Neural cell (in vitro differentiated cells): Measurements from ENCODE around the gene BFSP1. TPM values are rescaled to one million over a fixed set of nuclear protein-coding genes. Genes with fewer than 3 reads are reported as not detected.

Experiments
- H2AFZ ChIP-seq: fragments of 200-600, 300-800 bp; sonication (generic), shearing (Covaris generic); 2 replicates; pipeline ENCODE4 v1.6.0; 2014; ENCODE audit warnings: low read depth, mild to moderate bottlenecking, antibody characterized with exemption, low read length, moderate library complexity
- H3F3A ChIP-seq: fragments of 200-600 bp; shearing (Covaris generic); 2 replicates; pipeline ENCODE4 v1.6.1; 2016; ENCODE audit warnings: mild to moderate bottlenecking, moderate library complexity, mixed read lengths, antibody characterized with exemption, low read length; ENCODE audit not compliant: insufficient read depth, poor library complexity, severe bottlenecking
- H3K27ac ChIP-seq: fragments of 200-600, 300-800 bp; sonication (generic), shearing (Covaris generic); 2 replicates; pipeline ENCODE4 v1.5.1; 2014; ENCODE audit warnings: mild to moderate bottlenecking, low read length, moderate library complexity
- H3K27me3 ChIP-seq: fragments of 300-800, 200-600 bp; sonication (generic), shearing (Covaris generic); 2 replicates; pipeline ENCODE4 v1.6.0; 2014; ENCODE audit warnings: mild to moderate bottlenecking, low read depth, low read length, moderate library complexity; ENCODE audit not compliant: insufficient read depth
- H3K36me3 ChIP-seq: fragments of 300-800, 200-600 bp; sonication (generic), shearing (Covaris generic); 2 replicates; pipeline ENCODE4 v1.5.1; 2014; ENCODE audit warnings: mild to moderate bottlenecking, antibody characterized with exemption, low read length, moderate library complexity; ENCODE audit not compliant: insufficient read depth
- H3K4me2 ChIP-seq: fragments of 300-800, 200-600 bp; sonication (generic), shearing (Covaris generic); 2 replicates; pipeline ENCODE4 v1.6.0; 2014; ENCODE audit warnings: mild to moderate bottlenecking, low read length
- H3K4me3 ChIP-seq: fragments of 300-800, 200-600 bp; sonication (generic), shearing (Covaris generic); 2 replicates; pipeline ENCODE4 v1.5.1; 2014; ENCODE audit warnings: mild to moderate bottlenecking, low read length, moderate library complexity
- H3K79me2 ChIP-seq: fragments of 200-600 bp; shearing (Covaris generic); replicated peaks from 2 replicates; pipeline ENCODE4 v1.6.0; 2014; ENCODE audit warnings: mild to moderate bottlenecking, low read length, moderate library complexity; ENCODE audit not compliant: insufficient read depth
- H3K9ac ChIP-seq: fragments of 300-800, 200-600 bp; sonication (generic), shearing (Covaris generic); 2 replicates; pipeline ENCODE4 v1.6.1; 2016; ENCODE audit warnings: mild to moderate bottlenecking, low read length, mixed read lengths
- H3K9me2 ChIP-seq: fragments of 200-600 bp; shearing (Covaris generic); 2 replicates; pipeline ENCODE4 v1.6.1; 2016; ENCODE audit warnings: mild to moderate bottlenecking, low read length, mixed read lengths; ENCODE audit not compliant: insufficient read depth
- H3K9me3 ChIP-seq: fragments of 200-600, 300-800 bp; sonication (generic), shearing (Covaris generic); 2 replicates; pipeline ENCODE4 v1.6.1; 2016; ENCODE audit warnings: mild to moderate bottlenecking, mixed run types, low read length, moderate library complexity, mixed read lengths
- H4K20me1 ChIP-seq: fragments of 200-600 bp; shearing (Covaris generic); 2 replicates; pipeline ENCODE4 v1.6.1; 2016; ENCODE audit warnings: mild to moderate bottlenecking, mixed run types; ENCODE audit not compliant: insufficient read depth
- EP300 ChIP-seq: fragments of 450-650 bp; conservative IDR thresholded peaks from 2 replicates; pipeline ENCODE4 v1.6.1; 2014; ENCODE audit warnings: antibody characterized with exemption, mild to moderate bottlenecking, moderate library complexity; ENCODE audit not compliant: poor library complexity, severe bottlenecking
- EZH2 ChIP-seq: fragments of 200-600, 300-800 bp; shearing (Covaris generic), sonication (generic); IDR thresholded peaks from 2 replicates; pipeline ENCODE4 v1.6.1; 2014; ENCODE audit warnings: antibody characterized with exemption, low read length, borderline replicate concordance, mild to moderate bottlenecking; ENCODE audit not compliant: insufficient read depth, poor library complexity, severe bottlenecking
- MXI1 ChIP-seq: fragments of 450-650 bp; conservative IDR thresholded peaks from 2 replicates; pipeline ENCODE4 v1.6.1; 2014; ENCODE audit warnings: antibody characterized with exemption, mild to moderate bottlenecking; ENCODE audit not compliant: poor library complexity, severe bottlenecking
- POLR2AphosphoS5 ChIP-seq: IDR thresholded peaks from 2 replicates; pipeline ENCODE4 v1.6.1; 2012
- RAD21 ChIP-seq: fragments of 450-650 bp; conservative IDR thresholded peaks from 2 replicates; pipeline ENCODE4 v1.6.1; 2014; ENCODE audit warnings: antibody characterized with exemption, mild to moderate bottlenecking, moderate library complexity
- SMC3 ChIP-seq: fragments of 450-650 bp; conservative IDR thresholded peaks from 2 replicates; pipeline ENCODE4 v1.6.1; 2014; ENCODE audit warnings: antibody characterized with exemption, mild to moderate bottlenecking, moderate library complexity; ENCODE audit not compliant: poor library complexity
- TAF1 ChIP-seq: IDR thresholded peaks from 2 replicates; pipeline ENCODE4 v1.6.1; 2012; ENCODE audit warnings: low read depth
- polyA plus RNA-seq: library from polyadenylated mRNA; depleted of rRNA; stranded (reverse); fragments of >200 nt; gene quantifications from 2 replicates; pipeline ENCODE4 v1.2.3, GENCODE V29; 2014
- TF ChIP-seq, protein P1 (sequence below): fragments of 450-650 bp; IDR thresholded peaks from 2 replicates; pipeline ENCODE4 v1.5.1; 2014; ENCODE audit warnings: antibody characterized with exemption, mild to moderate bottlenecking, moderate library complexity; ENCODE audit not compliant: poor library complexity, severe bottlenecking
- TF ChIP-seq, protein P2 (sequence below): IDR thresholded peaks from 2 replicates; pipeline ENCODE4 v1.6.1; 2012; ENCODE audit warnings: borderline replicate concordance

The BFSP1 gene
- polyA plus RNA-seq, 1 donor from 2014 or later: 1.3 TPM

DNA sequence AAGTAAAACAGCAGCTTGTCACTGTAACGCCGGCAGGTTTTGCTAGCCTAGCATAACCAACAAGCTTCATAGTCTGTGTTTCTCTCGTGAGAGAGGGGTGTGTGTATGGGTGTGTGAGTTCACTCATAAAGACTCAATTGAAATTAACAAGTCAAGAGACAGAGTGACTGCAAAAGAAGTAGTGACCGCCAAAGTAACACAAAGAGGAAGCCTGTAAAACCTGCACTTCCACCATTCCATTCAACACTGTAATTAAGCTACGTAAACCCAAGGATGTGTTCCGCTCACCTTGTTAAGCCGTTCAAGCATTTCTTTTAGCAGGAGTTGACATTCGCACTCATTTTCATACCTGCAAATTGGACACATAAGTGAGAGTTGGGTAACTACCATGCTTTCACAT is 6.6 kb downstream of the BFSP1 start:
- no peak overlapping the region for H2AFZ ChIP-seq
- H3F3A ChIP-seq: no peaks in the 10 kb centered on the region
- H3K27me3 ChIP-seq: peaks cover 7% of the 10 kb centered on the region
- no peaks in the 10 kb centered on the region for H3K36me3 ChIP-seq
- no peaks in the 10 kb centered on the region for H4K20me1 ChIP-seq
- no peak overlapping the region for H3K9ac ChIP-seq
- no peaks in the 10 kb centered on the region for H3K9me2 ChIP-seq
- no peak overlapping the region for H3K27ac ChIP-seq
- no peak for TF ChIP-seq TAF1
- TF ChIP-seq, protein P1, sequence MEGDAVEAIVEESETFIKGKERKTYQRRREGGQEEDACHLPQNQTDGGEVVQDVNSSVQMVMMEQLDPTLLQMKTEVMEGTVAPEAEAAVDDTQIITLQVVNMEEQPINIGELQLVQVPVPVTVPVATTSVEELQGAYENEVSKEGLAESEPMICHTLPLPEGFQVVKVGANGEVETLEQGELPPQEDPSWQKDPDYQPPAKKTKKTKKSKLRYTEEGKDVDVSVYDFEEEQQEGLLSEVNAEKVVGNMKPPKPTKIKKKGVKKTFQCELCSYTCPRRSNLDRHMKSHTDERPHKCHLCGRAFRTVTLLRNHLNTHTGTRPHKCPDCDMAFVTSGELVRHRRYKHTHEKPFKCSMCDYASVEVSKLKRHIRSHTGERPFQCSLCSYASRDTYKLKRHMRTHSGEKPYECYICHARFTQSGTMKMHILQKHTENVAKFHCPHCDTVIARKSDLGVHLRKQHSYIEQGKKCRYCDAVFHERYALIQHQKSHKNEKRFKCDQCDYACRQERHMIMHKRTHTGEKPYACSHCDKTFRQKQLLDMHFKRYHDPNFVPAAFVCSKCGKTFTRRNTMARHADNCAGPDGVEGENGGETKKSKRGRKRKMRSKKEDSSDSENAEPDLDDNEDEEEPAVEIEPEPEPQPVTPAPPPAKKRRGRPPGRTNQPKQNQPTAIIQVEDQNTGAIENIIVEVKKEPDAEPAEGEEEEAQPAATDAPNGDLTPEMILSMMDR: no peak
- TF ChIP-seq MXI1: no peak
- TF ChIP-seq, protein P2, sequence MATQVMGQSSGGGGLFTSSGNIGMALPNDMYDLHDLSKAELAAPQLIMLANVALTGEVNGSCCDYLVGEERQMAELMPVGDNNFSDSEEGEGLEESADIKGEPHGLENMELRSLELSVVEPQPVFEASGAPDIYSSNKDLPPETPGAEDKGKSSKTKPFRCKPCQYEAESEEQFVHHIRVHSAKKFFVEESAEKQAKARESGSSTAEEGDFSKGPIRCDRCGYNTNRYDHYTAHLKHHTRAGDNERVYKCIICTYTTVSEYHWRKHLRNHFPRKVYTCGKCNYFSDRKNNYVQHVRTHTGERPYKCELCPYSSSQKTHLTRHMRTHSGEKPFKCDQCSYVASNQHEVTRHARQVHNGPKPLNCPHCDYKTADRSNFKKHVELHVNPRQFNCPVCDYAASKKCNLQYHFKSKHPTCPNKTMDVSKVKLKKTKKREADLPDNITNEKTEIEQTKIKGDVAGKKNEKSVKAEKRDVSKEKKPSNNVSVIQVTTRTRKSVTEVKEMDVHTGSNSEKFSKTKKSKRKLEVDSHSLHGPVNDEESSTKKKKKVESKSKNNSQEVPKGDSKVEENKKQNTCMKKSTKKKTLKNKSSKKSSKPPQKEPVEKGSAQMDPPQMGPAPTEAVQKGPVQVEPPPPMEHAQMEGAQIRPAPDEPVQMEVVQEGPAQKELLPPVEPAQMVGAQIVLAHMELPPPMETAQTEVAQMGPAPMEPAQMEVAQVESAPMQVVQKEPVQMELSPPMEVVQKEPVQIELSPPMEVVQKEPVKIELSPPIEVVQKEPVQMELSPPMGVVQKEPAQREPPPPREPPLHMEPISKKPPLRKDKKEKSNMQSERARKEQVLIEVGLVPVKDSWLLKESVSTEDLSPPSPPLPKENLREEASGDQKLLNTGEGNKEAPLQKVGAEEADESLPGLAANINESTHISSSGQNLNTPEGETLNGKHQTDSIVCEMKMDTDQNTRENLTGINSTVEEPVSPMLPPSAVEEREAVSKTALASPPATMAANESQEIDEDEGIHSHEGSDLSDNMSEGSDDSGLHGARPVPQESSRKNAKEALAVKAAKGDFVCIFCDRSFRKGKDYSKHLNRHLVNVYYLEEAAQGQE: no peak
- TF ChIP-seq SMC3: no peak
- no peak for TF ChIP-seq EZH2
- TF ChIP-seq POLR2AphosphoS5: no peak
- TF ChIP-seq RAD21: no peak
- TF ChIP-seq EP300: no peak
- no peaks in the 10 kb centered on the region for H3K9me3 ChIP-seq
- no peak overlapping the region for H3K4me3 ChIP-seq
- H3K79me2 ChIP-seq: no peaks in the 10 kb centered on the region
- H3K4me2 ChIP-seq: no peak overlapping the region

DNA sequence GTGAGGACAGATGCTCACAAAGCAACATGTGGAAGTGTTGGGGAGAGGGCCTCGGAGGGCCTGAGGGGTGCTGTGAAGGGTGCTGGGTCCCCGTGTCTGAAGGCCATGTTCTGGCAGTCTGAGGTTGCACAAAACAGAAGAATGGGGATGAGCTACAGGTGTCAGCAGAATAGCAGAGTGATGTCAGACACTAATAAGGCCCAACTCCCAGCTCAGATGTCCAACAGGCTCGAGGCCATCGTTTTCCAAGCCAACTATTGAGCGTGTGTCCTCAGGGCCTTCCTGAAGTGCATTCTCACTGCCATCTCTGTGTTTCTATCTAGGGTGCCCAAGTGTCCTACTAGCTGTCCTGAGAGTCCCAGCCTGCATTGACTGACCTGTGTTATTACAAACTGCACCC is 7.9 kb downstream of the BFSP1 start:
- no peaks in the 10 kb centered on the region for H3K36me3 ChIP-seq
- H2AFZ ChIP-seq: no peak overlapping the region
- no peak overlapping the region for H3K4me2 ChIP-seq
- no peaks in the 10 kb centered on the region for H3K9me2 ChIP-seq
- H3K9ac ChIP-seq: no peak overlapping the region
- no peaks in the 10 kb centered on the region for H4K20me1 ChIP-seq
- no peak for TF ChIP-seq TAF1
- TF ChIP-seq, protein P2: no peak
- H3K9me3 ChIP-seq: no peaks in the 10 kb centered on the region
- no peak overlapping the region for H3K27ac ChIP-seq
- no peak overlapping the region for H3K4me3 ChIP-seq
- no peaks in the 10 kb centered on the region for H3K27me3 ChIP-seq
- no peaks in the 10 kb centered on the region for H3K79me2 ChIP-seq
- H3F3A ChIP-seq: no peaks in the 10 kb centered on the region
